Measurements from ENCODE around the gene OR51V1. TPM values are rescaled to one million over a fixed set of nuclear protein-coding genes. Genes with fewer than 3 reads are reported as not detected.
"Not testable (repeated sequence)": the region's sequence is repeated elsewhere in the genome, so short reads cannot be mapped to it uniquely, and the experiment has no call there.

OR51V1 gene
- total RNA-seq, 2 donors from 2014 or later, result not detected

GRCh38 chr11:5188201-5188600, 12.3 kb downstream of the OR51V1 start:
- ATAC-seq (no peak), DNase-seq (no peak)
- no peaks in the 10 kb centered on the region for H3K27me3 Mint-ChIP-seq
- H3K4me1 Mint-ChIP-seq, result no peaks in the 10 kb centered on the region
- no peaks in the 10 kb centered on the region for H3K9me3 ChIP-seq (ENCODE audit: control insufficient read depth, low read length, poor library complexity, severe bottlenecking)
- H3K27ac Mint-ChIP-seq, result no peak overlapping the region
- H3K36me3 Mint-ChIP-seq (ENCODE audit: low read depth), result no peaks in the 10 kb centered on the region
- no peak overlapping the region for H3K4me3 Mint-ChIP-seq

DNA sequence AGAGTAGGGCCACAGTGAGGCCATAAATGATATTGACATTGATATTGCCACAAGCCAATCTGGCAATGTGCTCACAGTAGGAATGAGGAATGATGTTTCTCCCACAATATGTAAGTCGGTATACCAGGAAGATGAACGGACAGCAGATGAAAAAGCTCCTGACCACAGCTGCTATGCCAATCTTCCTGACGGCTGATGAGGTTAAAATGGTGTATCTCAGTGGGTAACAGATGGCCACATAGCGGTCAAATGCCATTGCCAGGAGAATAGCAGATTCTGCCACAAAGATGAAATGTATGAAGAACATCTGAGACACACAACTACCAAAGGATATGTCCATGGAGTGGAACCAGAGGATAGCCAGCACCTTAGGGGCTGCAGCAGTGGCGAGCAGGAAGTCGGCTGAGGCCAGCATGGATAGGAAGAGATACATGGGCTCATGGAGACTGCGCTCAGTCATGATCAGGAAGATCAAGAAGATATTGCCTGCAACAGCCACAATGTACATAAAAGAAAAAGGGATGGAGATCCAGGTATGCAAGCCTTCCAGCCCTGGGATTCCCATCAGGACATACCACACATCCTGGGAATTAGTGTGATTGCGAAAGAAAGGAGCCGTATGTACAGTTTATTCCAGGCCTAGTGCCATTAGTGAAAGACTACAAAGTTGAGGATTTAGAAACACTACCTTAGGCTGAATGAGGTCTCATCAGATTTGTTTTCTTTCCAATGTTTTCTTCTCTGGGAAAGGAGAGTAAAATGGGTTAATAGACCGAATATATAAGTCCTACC, 22.2 kb downstream of the OR51V1 start:
- DNase-seq (no peak), ATAC-seq (no peak)
- Mint-ChIP-seq H3K27ac (no peak overlapping the region), H3K27me3 (no peaks in the 10 kb centered on the region), H3K4me1 (no peaks in the 10 kb centered on the region), H3K36me3 (ENCODE audit: low read depth) (no peaks in the 10 kb centered on the region), H3K4me3 (no peak overlapping the region)
- no peaks in the 10 kb centered on the region for H3K9me3 ChIP-seq (ENCODE audit: control insufficient read depth, low read length, poor library complexity, severe bottlenecking)

- DNase-seq (no peak), ATAC-seq (no peak)
- no peaks in the 10 kb centered on the region for H3K9me3 ChIP-seq (ENCODE audit: control insufficient read depth, low read length, poor library complexity, severe bottlenecking)
- Mint-ChIP-seq H3K4me1 (no peaks in the 10 kb centered on the region), H3K27me3 (peaks cover under 1% of the 10 kb centered on the region), H3K27ac (no peak overlapping the region), H3K4me3 (no peak overlapping the region), H3K36me3 (ENCODE audit: low read depth) (no peaks in the 10 kb centered on the region)
Measured at GRCh38 chr11:5174934-5175333, 25.5 kb downstream of the OR51V1 start.

GRCh38 chr11:5171856-5172255, 28.6 kb downstream of the OR51V1 start:
- no peak for DNase-seq
- peaks cover 5% of the 10 kb centered on the region for H3K27me3 Mint-ChIP-seq
- no peaks in the 10 kb centered on the region for H3K4me1 Mint-ChIP-seq
- no peaks in the 10 kb centered on the region for H3K36me3 Mint-ChIP-seq (ENCODE audit: low read depth)
- no peak overlapping the region for H3K4me3 Mint-ChIP-seq
- no peak overlapping the region for H3K27ac Mint-ChIP-seq
- no peaks in the 10 kb centered on the region for H3K9me3 ChIP-seq (ENCODE audit: control insufficient read depth, low read length, poor library complexity, severe bottlenecking)
- ATAC-seq, result no peak

DNA sequence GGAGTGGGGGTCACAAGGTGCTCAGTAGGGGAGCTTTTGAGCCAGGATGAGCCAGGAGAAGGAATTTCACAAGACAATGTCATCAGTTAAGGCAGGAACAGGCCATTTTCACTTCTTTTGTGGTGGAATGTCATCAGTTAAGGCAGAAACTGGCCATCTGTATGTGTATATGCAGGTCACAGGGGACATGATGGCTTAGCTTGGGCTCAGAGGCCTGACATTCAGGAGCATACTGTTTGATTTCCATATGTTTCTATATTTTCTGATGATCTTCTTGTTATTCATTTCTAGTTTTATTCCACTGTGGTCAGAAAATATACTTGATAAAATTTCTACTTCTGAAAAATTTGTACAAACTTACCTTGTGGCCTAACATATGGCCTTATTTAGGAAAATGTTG, 34.6 kb downstream of the OR51V1 start:
- H3K27ac Mint-ChIP-seq; ATAC-seq; H3K4me1 Mint-ChIP-seq; DNase-seq; H3K4me3 Mint-ChIP-seq; H3K36me3 Mint-ChIP-seq (ENCODE audit: low read depth); H3K9me3 ChIP-seq (ENCODE audit: control insufficient read depth, low read length, poor library complexity, severe bottlenecking): not testable (repeated sequence)
- H3K27me3 Mint-ChIP-seq, result peaks cover 19% of the 10 kb centered on the region

DNA sequence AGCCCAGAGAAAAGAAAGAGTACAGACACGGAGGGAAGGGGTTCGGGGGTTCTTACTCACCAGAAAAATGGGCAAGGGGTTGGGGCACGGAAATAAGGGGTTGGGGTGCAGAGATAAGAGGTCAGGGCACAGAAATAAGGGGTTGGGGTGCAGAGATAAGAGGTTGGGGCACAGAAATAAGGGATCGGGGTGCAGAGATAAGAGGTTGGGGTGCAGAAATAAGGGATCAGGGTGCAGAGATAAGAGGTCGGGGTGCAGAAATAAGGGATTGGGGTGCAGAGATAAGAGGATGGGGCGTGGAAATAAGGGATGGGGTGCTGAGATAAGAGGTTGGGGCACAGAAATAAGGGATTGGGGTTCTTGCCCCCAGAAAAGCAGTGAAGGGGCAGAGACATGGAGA, 35.7 kb downstream of the OR51V1 start:
- H3K4me3 Mint-ChIP-seq; H3K36me3 Mint-ChIP-seq (ENCODE audit: low read depth); DNase-seq; ATAC-seq; H3K9me3 ChIP-seq (ENCODE audit: control insufficient read depth, low read length, poor library complexity, severe bottlenecking); H3K4me1 Mint-ChIP-seq; H3K27ac Mint-ChIP-seq: not testable (repeated sequence)
- H3K27me3 Mint-ChIP-seq, result peaks cover 22% of the 10 kb centered on the region

DNA sequence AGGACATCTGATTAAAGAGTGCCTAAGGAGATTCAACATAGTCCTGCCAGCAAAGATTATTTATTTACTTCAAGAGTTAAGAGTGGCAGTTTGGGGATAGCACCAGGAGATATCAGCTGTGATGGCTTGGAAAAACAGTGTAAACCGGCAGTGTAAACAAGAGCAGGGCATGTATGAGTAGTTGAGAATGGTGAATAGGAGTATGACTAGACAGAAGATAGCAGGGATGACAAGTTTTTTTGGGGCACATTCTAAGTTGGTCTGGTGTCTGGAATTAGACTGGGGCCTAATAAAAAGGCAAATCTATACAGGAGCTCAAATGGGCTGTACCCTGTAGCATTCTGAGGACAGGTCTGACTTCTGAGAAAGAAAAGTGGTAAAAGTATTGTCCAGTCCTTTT, 39.4 kb downstream of the OR51V1 start:
- H3K27ac Mint-ChIP-seq; H3K9me3 ChIP-seq (ENCODE audit: control insufficient read depth, low read length, poor library complexity, severe bottlenecking); H3K4me1 Mint-ChIP-seq; H3K4me3 Mint-ChIP-seq; ATAC-seq; H3K36me3 Mint-ChIP-seq (ENCODE audit: low read depth); DNase-seq: not testable (repeated sequence)
- H3K27me3 Mint-ChIP-seq, result peaks cover 19% of the 10 kb centered on the region

DNA sequence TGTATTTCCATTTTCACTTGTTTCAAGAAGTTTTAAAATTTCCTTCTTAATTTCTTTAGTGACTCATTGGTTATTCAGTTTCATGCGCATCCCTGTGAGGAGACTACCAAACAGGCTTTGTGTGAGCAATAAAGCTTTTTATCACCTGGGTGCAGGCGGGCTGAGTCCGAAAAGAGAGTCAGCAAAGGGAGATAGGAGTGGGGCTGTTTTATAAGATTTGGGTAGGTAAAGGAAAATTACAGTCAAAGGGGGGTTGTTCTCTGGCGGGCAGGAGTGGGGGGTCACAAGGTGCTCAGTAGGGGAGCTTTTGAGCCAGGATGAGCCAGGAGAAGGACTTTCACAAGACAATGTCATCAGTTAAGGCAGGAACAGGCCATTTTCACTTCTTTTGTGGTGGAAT, 40.3 kb downstream of the OR51V1 start:
- H3K4me1 Mint-ChIP-seq; DNase-seq; H3K36me3 Mint-ChIP-seq (ENCODE audit: low read depth); H3K9me3 ChIP-seq (ENCODE audit: control insufficient read depth, low read length, poor library complexity, severe bottlenecking); H3K4me3 Mint-ChIP-seq; ATAC-seq; H3K27ac Mint-ChIP-seq: not testable (repeated sequence)
- peaks cover 15% of the 10 kb centered on the region for H3K27me3 Mint-ChIP-seq

GRCh38 chr11:5159806-5160205, 40.7 kb downstream of the OR51V1 start:
- no peak overlapping the region for H3K27ac Mint-ChIP-seq
- no peak for DNase-seq
- ATAC-seq, result no peak
- H3K27me3 Mint-ChIP-seq, result peaks cover 11% of the 10 kb centered on the region
- H3K4me1 Mint-ChIP-seq, result no peaks in the 10 kb centered on the region
- H3K4me3 Mint-ChIP-seq, result no peak overlapping the region
- H3K9me3 ChIP-seq (ENCODE audit: control insufficient read depth, low read length, poor library complexity, severe bottlenecking), result no peaks in the 10 kb centered on the region
- peaks cover 2% of the 10 kb centered on the region for H3K36me3 Mint-ChIP-seq (ENCODE audit: low read depth)

- DNase-seq (no peak), ATAC-seq (no peak)
- Mint-ChIP-seq H3K36me3 (ENCODE audit: low read depth) (no peaks in the 10 kb centered on the region), H3K27ac (no peak within 1 kb of the TSS), H3K4me3 (no peak within 1 kb of the TSS), H3K27me3 (peaks cover 6% of the 10 kb centered on the region), H3K4me1 (peaks cover 3% of the 10 kb centered on the region)
- H3K9me3 ChIP-seq (ENCODE audit: control insufficient read depth, low read length, poor library complexity, severe bottlenecking), result no peaks in the 10 kb centered on the region
Measured at GRCh38 chr11:5154657-5155056, 45.8 kb downstream of the OR51V1 start, which contains the start of gene OR52A1. OR52A1 (minus strand) TSS chr11:5154757; CDS start chr11:5152369, 2,388 bp downstream.

DNA sequence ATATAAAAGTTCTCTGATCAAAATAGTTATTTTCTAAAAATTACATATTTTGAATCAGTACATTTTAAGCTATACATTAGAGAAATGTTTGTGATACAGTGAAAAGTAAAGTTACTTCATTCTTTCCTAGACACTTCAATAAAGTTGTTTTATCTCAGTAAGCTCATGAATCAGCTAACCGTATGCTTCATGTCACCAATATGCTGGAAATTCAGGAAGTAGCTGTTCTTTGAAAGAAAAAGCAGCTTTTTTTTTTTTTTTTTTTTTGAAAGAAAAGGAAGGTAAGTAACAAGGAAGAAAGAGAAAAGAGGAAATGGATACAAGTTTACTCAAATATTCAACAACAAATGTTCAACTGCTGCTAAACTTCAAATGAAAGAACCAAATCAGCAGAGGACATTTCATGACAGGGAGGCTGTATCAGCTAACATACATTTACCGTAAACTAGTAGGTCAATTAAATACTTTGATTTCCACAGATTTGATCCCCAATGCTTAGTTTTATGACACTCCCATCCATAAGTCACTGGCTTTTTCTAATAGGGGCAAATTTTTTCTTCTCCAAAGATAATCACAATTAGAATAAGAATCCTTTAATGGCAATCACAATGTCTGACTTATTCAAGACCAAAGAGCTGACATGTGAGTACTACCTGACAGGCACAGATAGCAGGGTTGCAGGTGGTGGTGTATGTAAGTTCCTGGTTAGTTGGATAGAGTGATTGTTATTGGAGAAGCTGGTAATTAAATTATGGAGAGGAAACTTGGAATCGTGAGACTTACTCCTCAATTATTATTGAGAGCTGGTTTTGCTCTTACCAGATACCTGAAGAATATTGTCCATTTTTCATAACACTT, 46.7 kb downstream of the OR51V1 start:
- H3K36me3 Mint-ChIP-seq (ENCODE audit: low read depth), result no peaks in the 10 kb centered on the region
- H3K4me1 Mint-ChIP-seq, result peaks cover 3% of the 10 kb centered on the region
- no peaks in the 10 kb centered on the region for H3K9me3 ChIP-seq (ENCODE audit: control insufficient read depth, low read length, poor library complexity, severe bottlenecking)
- DNase-seq (no peak), ATAC-seq (no peak)
- no peak overlapping the region for H3K27ac Mint-ChIP-seq
- H3K4me3 Mint-ChIP-seq, result no peak overlapping the region
- H3K27me3 Mint-ChIP-seq, result peaks cover 6% of the 10 kb centered on the region

GRCh38 chr11:5151713-5152153, 48.7 kb downstream of the OR51V1 start:
- H3K27me3 Mint-ChIP-seq, result peaks cover 6% of the 10 kb centered on the region
- no peaks in the 10 kb centered on the region for H3K9me3 ChIP-seq (ENCODE audit: control insufficient read depth, low read length, poor library complexity, severe bottlenecking)
- H3K4me1 Mint-ChIP-seq, result peaks cover 3% of the 10 kb centered on the region
- H3K4me3 Mint-ChIP-seq, result no peak overlapping the region
- no peak for DNase-seq
- ATAC-seq, result no peak
- H3K36me3 Mint-ChIP-seq (ENCODE audit: low read depth), result no peaks in the 10 kb centered on the region
- H3K27ac Mint-ChIP-seq, result no peak overlapping the region
